Endodermal cell (in vitro differentiated cells): ENCODE results near the gene UGT1A1. TPM values are rescaled to one million over a fixed set of nuclear protein-coding genes. Genes with fewer than 3 reads are reported as not detected.
A peak's percentile ranks its signal among the peaks of the same experiment; 100 is the strongest.

Experiments used
- DNase-seq: peaks from one replicate; pipeline ENCODE4 v3.0.0-alpha.2; 2017
- H3K27ac ChIP-seq: 2 replicates; pipeline ENCODE4 v1.5.1; 2013; ENCODE audit warnings: mild to moderate bottlenecking, low read depth, low read length, moderate library complexity
- H3K27me3 ChIP-seq: 2 replicates; pipeline ENCODE4 v1.6.1; 2013; ENCODE audit warnings: mild to moderate bottlenecking, low read length, moderate library complexity; ENCODE audit not compliant: insufficient read depth, control insufficient read depth, poor library complexity, severe bottlenecking
- H3K36me3 ChIP-seq: 2 replicates; pipeline ENCODE4 v1.7.0; 2013; ENCODE audit warnings: mild to moderate bottlenecking, low read length, moderate library complexity; ENCODE audit not compliant: control insufficient read depth, insufficient read depth
- H3K4me1 ChIP-seq: one replicate; pipeline ENCODE4 v1.7.0; 2013; ENCODE audit warnings: low read length; ENCODE audit not compliant: control insufficient read depth, insufficient read depth
- H3K4me3 ChIP-seq: 2 replicates; pipeline ENCODE4 v1.5.1; 2013; ENCODE audit warnings: mild to moderate bottlenecking, low read length, moderate library complexity
- H3K9ac ChIP-seq: 2 replicates; pipeline ENCODE4 v1.6.1; 2013; ENCODE audit warnings: mild to moderate bottlenecking, low read length, moderate library complexity; ENCODE audit not compliant: poor library complexity, severe bottlenecking; ENCODE audit errors: extremely low read depth
- H3K9me3 ChIP-seq: 2 replicates; pipeline ENCODE4 v1.6.1; 2013; ENCODE audit warnings: mild to moderate bottlenecking, low read length, moderate library complexity; ENCODE audit not compliant: control insufficient read depth
- H3K27ac Mint-ChIP-seq: 2 replicates; pipeline ENCODE4 v1.8.0; 2020; ENCODE audit warnings: mixed read lengths
- H3K27me3 Mint-ChIP-seq: 2 replicates; pipeline ENCODE4 v1.8.0; 2021; ENCODE audit warnings: mild to moderate bottlenecking, mixed read lengths; ENCODE audit not compliant: insufficient read depth
- H3K36me3 Mint-ChIP-seq: 2 replicates; pipeline ENCODE4 v1.8.0; 2020; ENCODE audit warnings: low read depth, mixed read lengths
- H3K4me1 Mint-ChIP-seq: 2 replicates; pipeline ENCODE4 v1.8.0; 2020; ENCODE audit warnings: mixed read lengths
- H3K4me3 Mint-ChIP-seq: 2 replicates; pipeline ENCODE4 v1.8.0; 2020; ENCODE audit warnings: mild to moderate bottlenecking, moderate library complexity, mixed read lengths
- H3K9me3 Mint-ChIP-seq: 2 replicates; pipeline ENCODE4 v1.8.0; 2020; ENCODE audit warnings: mild to moderate bottlenecking, mixed read lengths
- CTCF ChIP-seq: fragments of 200-600 bp; sonication (generic); conservative IDR thresholded peaks from 2 replicates; pipeline ENCODE4 v1.5.0; 2021; ENCODE audit warnings: antibody characterized with exemption, mild to moderate bottlenecking
- WGBS, 2 experiments: methylation state at CpG; one replicate each; pipeline versions ENCODE4 v1.1.5 to v1.1.7; 2013; ENCODE audit warnings: missing lambda C conversion rate in 2 of 2, mixed read lengths in 1 of 2; ENCODE audit not compliant: insufficient coverage in 1 of 2, insufficient read length in 1 of 2; 5-methylcytosine and 5-hydroxymethylcytosine counted together
- total RNA-seq, 2 donors: library from RNA; stranded (reverse); fragmentation: NEBNext Ultra II Directional in 1 of 2; extraction: Animal tissue kit (Norgen Biotek cat#: 25700) in 1 of 2; gene quantifications; 2 replicates in 1 of 2; 3 replicates in 1 of 2; pipeline ENCODE4 v1.2.1, GENCODE V29; 2021

Gene UGT1A1
- total RNA-seq, 2 donors from 2014 or later, result not detected

GRCh38 chr2:233796254-233796653 lies 36.2 kb downstream of the UGT1A1 start:
- Histone ChIP-seq H3K9me3 (no peaks in the 10 kb centered on the region), H3K4me1 (no peaks in the 10 kb centered on the region), H3K27me3 (no peaks in the 10 kb centered on the region), H3K9ac (no peak overlapping the region), H3K27ac (no peak overlapping the region), H3K4me3 (no peak overlapping the region), H3K36me3 (no peaks in the 10 kb centered on the region)
- no peak overlapping the region for H3K4me3 Mint-ChIP-seq
- H3K4me1 Mint-ChIP-seq, result no peaks in the 10 kb centered on the region
- no peaks in the 10 kb centered on the region for H3K36me3 Mint-ChIP-seq
- 95 to 100% methylated on average over 3 to 9 of the region's 9 CpGs for WGBS, 2 experiments
- H3K27me3 Mint-ChIP-seq, result peaks cover 2% of the 10 kb centered on the region
- DNase-seq, result peak; percentile 15
- H3K27ac Mint-ChIP-seq, result no peak overlapping the region
- TF ChIP-seq CTCF, result no peak
- H3K9me3 Mint-ChIP-seq, result peaks cover 3% of the 10 kb centered on the region

DNA sequence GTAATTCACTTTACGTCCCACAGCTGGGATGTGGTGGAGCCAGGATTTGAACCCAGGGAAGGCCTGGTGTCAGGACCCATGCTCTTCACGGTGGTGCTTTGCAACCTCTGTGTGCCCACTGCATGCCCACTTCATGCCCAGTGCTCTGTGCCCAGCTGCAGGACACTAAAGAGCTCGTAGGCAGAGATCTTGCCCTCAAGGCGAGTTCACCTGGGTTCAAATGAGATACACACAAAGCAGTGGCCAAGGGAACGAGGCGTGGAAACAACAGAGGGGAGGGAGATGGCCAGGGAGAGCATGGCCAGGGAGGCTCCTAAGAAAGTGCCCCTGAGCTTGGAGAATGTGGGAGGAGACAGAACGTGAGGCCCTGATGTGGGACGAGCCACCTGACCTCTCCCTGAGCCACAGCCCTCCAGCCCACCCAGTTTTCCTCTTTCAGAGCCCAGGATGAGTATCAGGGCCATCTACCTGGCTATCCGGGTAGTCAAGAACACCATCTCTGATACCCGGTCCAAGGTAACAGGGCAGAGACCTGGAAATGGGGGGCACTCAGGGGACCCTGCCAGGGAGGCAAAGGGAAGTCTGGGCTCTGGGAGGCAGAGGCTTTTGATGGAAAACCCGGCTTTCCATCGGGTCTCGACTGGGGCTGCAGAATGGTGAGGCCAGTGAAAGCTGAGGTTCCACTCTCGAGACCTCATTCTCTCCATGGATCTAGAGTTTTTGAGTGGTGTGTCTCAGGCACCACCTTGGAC lies 38.4 kb downstream of the UGT1A1 start:
- no peak overlapping the region for H3K4me3 Mint-ChIP-seq
- no peaks in the 10 kb centered on the region for H3K36me3 Mint-ChIP-seq
- no peak overlapping the region for H3K4me3 ChIP-seq
- 87 to 91% methylated on average over 10 to 14 of the region's 14 CpGs for WGBS, 2 experiments
- H3K9me3 Mint-ChIP-seq, result peaks cover 3% of the 10 kb centered on the region
- no peak overlapping the region for H3K9ac ChIP-seq
- no peaks in the 10 kb centered on the region for H3K27me3 ChIP-seq
- no peak for TF ChIP-seq CTCF
- H3K4me1 Mint-ChIP-seq, result no peaks in the 10 kb centered on the region
- H3K36me3 ChIP-seq, result no peaks in the 10 kb centered on the region
- peak; percentile 23 for DNase-seq
- H3K27ac ChIP-seq, result no peak overlapping the region
- no peaks in the 10 kb centered on the region for H3K9me3 ChIP-seq
- H3K27ac Mint-ChIP-seq, result no peak overlapping the region
- H3K4me1 ChIP-seq, result no peaks in the 10 kb centered on the region
- peaks cover 11% of the 10 kb centered on the region for H3K27me3 Mint-ChIP-seq

GRCh38 chr2:233799087-233799665 lies 39.1 kb downstream of the UGT1A1 start:
- H3K4me1 Mint-ChIP-seq, result no peaks in the 10 kb centered on the region
- H3K9ac ChIP-seq, result no peak overlapping the region
- H3K4me1 ChIP-seq, result no peaks in the 10 kb centered on the region
- TF ChIP-seq CTCF, result no peak
- no peak overlapping the region for H3K27ac Mint-ChIP-seq
- peaks cover 3% of the 10 kb centered on the region for H3K9me3 Mint-ChIP-seq
- no peaks in the 10 kb centered on the region for H3K27me3 ChIP-seq
- no peaks in the 10 kb centered on the region for H3K9me3 ChIP-seq
- no peak overlapping the region for H3K4me3 ChIP-seq
- H3K36me3 Mint-ChIP-seq, result no peaks in the 10 kb centered on the region
- H3K27ac ChIP-seq, result no peak overlapping the region
- H3K36me3 ChIP-seq, result no peaks in the 10 kb centered on the region
- peak; percentile 69 for DNase-seq
- H3K27me3 Mint-ChIP-seq, result peaks cover 11% of the 10 kb centered on the region
- H3K4me3 Mint-ChIP-seq, result no peak overlapping the region
- WGBS, 2 experiments, result 69 to 92% methylated on average over 2 to 7 of the region's 7 CpGs
